ENCODE results near the gene EMILIN3. TPM values are rescaled to one million over a fixed set of nuclear protein-coding genes. Genes with fewer than 3 reads are reported as not detected.

The EMILIN3 gene
- total and polyA plus RNA-seq, 12 donors, result 0.42 to 4.1 (median 1.7) TPM

DNA sequence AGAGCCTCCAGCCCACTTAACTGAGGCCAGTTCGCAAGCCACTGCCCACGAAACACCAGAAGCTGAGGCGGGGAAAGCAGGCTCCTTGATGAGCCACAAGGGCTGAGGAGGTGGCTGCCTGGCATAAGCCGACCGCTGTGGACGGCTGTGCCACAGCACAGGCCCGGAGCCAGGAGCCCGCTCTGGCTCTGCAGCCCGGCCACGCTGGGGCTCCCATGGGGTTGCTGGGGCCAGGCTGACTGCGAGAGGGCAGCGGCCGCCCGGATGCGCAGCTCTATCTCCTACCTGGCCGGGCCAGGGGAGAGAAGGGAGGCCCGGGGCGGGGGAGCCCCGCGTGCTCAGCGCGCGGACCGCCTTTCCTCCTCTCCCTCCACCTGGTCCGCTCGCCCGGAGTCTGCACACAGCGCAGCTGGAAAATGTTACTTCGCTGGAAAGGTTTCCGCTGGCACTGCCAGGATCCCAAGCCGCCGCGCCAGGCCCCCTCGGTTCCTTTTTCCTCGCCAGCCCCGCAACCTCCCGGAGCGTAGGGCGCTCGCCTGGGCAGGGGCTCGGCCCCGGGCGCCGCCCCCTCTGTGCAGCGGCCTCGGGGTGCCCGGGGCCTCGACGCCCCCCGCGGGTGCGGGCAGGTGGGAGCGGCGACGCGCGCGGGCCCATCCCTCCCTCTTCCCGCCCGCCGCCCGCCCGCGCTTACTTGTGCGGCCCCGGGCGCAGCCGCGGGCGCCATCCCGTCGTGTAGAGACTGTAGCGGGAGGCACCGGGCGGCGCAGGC lies 657 bp downstream of the EMILIN3 start:
- intact Hi-C loops (cut with DNase I), result no loop called here

DNA sequence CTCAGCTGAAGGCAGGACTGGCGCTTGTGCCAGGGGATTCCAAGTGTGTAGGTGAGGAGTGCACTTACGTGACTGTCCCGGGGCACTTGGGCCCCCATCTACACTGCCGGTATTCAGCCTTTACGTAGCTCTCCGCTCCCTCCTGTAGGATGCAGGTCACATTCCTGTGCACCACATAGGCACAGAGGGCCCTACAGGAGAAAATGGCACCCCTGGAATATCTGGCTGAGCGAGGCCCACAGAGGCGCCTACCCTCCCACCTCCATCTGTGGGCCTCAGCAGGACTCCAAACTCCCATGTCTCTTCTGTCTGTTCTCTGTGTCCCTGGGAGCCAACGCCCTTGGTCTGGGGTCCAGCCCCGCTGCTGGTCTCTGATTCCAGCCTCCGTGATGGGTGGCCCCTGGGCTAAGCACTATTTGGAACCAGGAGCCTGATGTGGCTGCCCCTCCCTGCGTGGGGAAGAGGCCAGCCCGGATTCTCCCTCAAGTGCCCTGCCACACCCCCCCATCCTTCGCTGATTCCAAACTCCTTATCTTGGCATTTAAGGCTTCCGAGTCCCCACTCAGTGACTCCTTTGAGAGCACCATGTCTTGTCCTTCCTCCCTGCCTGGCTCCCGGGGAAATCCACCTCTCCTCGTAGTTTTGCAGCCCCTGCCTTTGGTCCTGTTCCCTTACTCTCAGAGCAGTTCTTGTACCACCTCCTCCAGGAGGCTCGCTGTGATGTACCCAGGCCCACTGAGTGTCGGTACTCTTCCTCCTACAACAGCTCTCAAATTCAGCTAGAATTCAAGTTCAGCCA lies 1.5 kb downstream of the EMILIN3 start:
- DNase-seq, result no peak
- Histone ChIP-seq H3K27me3 (peaks cover 10% of the 10 kb centered on the region), H3K27ac (no peak overlapping the region), H3K4me1 (replicated peaks in 1 of 2) (no peaks in the 10 kb centered on the region), H3K9me3 (replicated peaks in 1 of 3) (no peaks in the 10 kb centered on the region), H3K36me3 (replicated peaks in 1 of 2) (no peaks in the 10 kb centered on the region), H3K4me3 (peak overlapping the region in 1 of 4 donors; percentile 52)
- intact Hi-C loops (cut with DNase I), result no loop called here
- TF ChIP-seq POLR2A (IDR thresholded peaks at IDR 0.05) (no peak), CTCF (IDR thresholded peaks at IDR 0.05) (no peak)
- WGBS, 4 donors, result 88 to 91% (median 90%) methylated on average over 13 to 19 of the region's 19 CpGs

More for the DNA sequence above, 657 bp downstream of the EMILIN3 start:
- Histone ChIP-seq H3K27ac (no peak overlapping the region), H3K4me3 (peak overlapping the region in 1 of 4 donors; percentile 52), H3K27me3 (peaks cover 10% of the 10 kb centered on the region), H3K4me1 (replicated peaks in 1 of 2) (no peaks in the 10 kb centered on the region), H3K36me3 (replicated peaks in 1 of 2) (no peaks in the 10 kb centered on the region), H3K9me3 (replicated peaks in 1 of 3) (no peaks in the 10 kb centered on the region)
- no peak for DNase-seq
- WGBS, 4 donors, result 13 to 70% (median 16%) methylated on average over 7 to 76 of the region's 76 CpGs
- TF ChIP-seq CTCF (IDR thresholded peaks at IDR 0.05) (no peak), POLR2A (IDR thresholded peaks at IDR 0.05) (no peak)

GRCh38 chr20:41364236-41364855 lies 2.3 kb downstream of the EMILIN3 start:
- H3K9me3 ChIP-seq (replicated peaks in 1 of 3), result no peaks in the 10 kb centered on the region
- DNase-seq, result no peak
- intact Hi-C loops (cut with DNase I), result no loop called here
- TF ChIP-seq CTCF (IDR thresholded peaks at IDR 0.05) (no peak), POLR2A (IDR thresholded peaks at IDR 0.05) (no peak)
- no peaks in the 10 kb centered on the region for H3K36me3 ChIP-seq (replicated peaks in 1 of 2)
- H3K4me3 ChIP-seq, result no peak overlapping the region
- H3K4me1 ChIP-seq (replicated peaks in 1 of 2), result no peaks in the 10 kb centered on the region
- peaks cover 10% of the 10 kb centered on the region for H3K27me3 ChIP-seq
- 83 to 89% (median 87%) methylated on average over 8 to 13 of the region's 13 CpGs for WGBS, 4 donors
- H3K27ac ChIP-seq, result no peak overlapping the region

- 60 to 95% (median 93%) methylated on average over 1 to 7 of the region's 7 CpGs; no CpG with 5 or more reads in 1 of the 4 donors for WGBS, 4 donors
- DNase-seq, result no peak
- intact Hi-C loops (cut with DNase I), result no loop called here
- Histone ChIP-seq H3K36me3 (replicated peaks in 1 of 2) (no peaks in the 10 kb centered on the region), H3K4me1 (replicated peaks in 1 of 2) (no peaks in the 10 kb centered on the region), H3K9me3 (replicated peaks in 1 of 3) (no peaks in the 10 kb centered on the region), H3K4me3 (no peak overlapping the region), H3K27ac (no peak overlapping the region), H3K27me3 (peaks cover 10% of the 10 kb centered on the region)
- TF ChIP-seq POLR2A (IDR thresholded peaks at IDR 0.05) (no peak), CTCF (IDR thresholded peaks at IDR 0.05) (no peak)
Observed at GRCh38 chr20:41363601-41364000, 3.0 kb downstream of the EMILIN3 start.
